Activated CD4-positive, alpha-beta T cell treated with anti-CD3 and anti-CD28 coated beads, Interleukin-2, amount 10 ng/mL, durations not matched to agents 24 days and 14 days (primary cell): ENCODE results near the gene WDR72. TPM values are rescaled to one million over a fixed set of nuclear protein-coding genes. Genes with fewer than 3 reads are reported as not detected.
"Not testable (repeated sequence)": the region's sequence is repeated elsewhere in the genome, so short reads cannot be mapped to it uniquely, and the experiment has no call there.

Experiments
- DNase-seq: peaks from one replicate; pipeline ENCODE4 v3.0.0; 2022
- H3K27ac Mint-ChIP-seq: one replicate; pipeline ENCODE4 v1.8.0; 2022; ENCODE audit warnings: mild to moderate bottlenecking, mixed read lengths
- H3K27me3 Mint-ChIP-seq: one replicate; pipeline ENCODE4 v1.8.0; 2022; ENCODE audit warnings: mixed read lengths
- H3K36me3 Mint-ChIP-seq: one replicate; pipeline ENCODE4 v1.8.0; 2022; ENCODE audit warnings: low read depth, mild to moderate bottlenecking, mixed read lengths
- H3K4me1 Mint-ChIP-seq: one replicate; pipeline ENCODE4 v1.8.0; 2021; ENCODE audit warnings: mixed read lengths
- H3K4me3 Mint-ChIP-seq: one replicate; pipeline ENCODE4 v1.8.0; 2022; ENCODE audit warnings: mild to moderate bottlenecking, moderate library complexity, mixed read lengths
- H3K9me3 Mint-ChIP-seq: one replicate; pipeline ENCODE4 v1.8.0; 2021; ENCODE audit warnings: mixed read lengths
- intact Hi-C: fragments of 100-400 bp; cut with micrococcal nuclease; formaldehyde crosslinking; loops from one replicate; pipeline ENCODE4 v1.15.1; 2023
- total RNA-seq: library from RNA; stranded (reverse); gene quantifications from 2 replicates; pipeline ENCODE4 v1.2.3, GENCODE V29; 2022

The WDR72 gene
- not detected in 2 replicates for total RNA-seq

DNA sequence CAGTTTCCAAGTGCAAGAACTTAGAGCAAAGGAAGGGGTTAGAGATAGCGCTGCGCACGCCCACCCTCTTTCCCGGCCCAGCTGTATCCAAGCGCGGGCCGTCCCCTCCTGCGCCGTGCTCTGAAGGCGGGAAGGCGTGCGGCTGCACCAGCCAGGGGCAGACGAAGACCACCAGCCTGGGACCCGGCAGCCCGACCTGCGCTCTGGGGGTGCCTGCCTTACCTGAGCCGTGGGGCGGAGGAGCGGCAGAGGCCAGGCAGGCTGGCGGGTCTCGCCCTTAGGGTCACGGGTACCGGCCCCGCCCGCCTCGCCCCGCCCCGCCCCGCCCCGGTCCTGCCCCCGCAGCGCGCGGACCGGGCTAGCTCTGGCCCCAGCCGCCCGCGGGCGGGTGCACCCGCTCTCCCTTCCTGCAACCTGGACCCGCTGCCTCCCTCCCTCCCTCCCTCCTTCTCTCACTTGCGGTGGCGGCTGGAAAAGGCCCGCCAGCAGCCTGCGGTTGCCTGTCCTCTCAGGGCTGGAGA is at the start of gene WDR72:
Gene WDR72, minus strand, starts transcription at position 253 of the 521 bp plus-strand sequence. CDS start 26,514 bp downstream, outside the sequence.
- no peak for DNase-seq
- Mint-ChIP-seq H3K4me3 (no peak within 1 kb of the TSS), H3K27ac (no peak within 1 kb of the TSS), H3K9me3 (no peaks in the 10 kb centered on the region), H3K27me3 (peaks cover 15% of the 10 kb centered on the region), H3K36me3 (no peaks in the 10 kb centered on the region), H3K4me1 (no peaks in the 10 kb centered on the region)
- intact Hi-C loops: no loop called here

DNA sequence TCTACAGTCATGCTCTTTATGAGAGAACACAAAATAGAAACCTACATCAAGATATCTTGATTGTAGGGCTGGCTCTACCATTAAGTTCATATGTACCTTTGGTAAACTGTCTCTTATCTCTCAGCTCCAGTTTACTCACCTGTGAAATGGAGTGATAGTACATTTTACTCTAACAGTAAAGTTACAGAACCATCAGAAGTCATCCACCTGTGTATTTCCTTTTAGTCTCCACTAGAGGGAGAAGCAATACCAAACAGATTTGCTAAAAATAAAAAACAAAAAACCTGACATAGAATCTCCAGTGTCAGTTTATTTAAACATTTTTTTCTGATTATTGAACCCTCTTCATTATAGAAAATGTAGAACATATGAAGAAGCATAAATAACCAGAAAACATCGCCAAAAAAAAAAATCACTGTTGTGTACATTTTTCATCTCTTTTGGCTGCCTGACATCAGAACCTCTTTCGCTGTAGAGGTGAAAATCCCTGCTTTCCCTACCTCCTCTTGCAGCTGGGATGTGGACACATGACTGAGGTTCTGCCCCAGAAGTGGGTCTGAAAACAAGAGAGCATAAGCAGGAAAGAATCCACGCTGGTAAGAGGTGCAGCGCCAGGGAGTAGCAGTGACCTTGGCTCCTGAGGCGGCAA is 48.7 kb upstream of the WDR72 start:
- no peak overlapping the region for H3K27ac Mint-ChIP-seq
- intact Hi-C loops: no loop called here

DNA sequence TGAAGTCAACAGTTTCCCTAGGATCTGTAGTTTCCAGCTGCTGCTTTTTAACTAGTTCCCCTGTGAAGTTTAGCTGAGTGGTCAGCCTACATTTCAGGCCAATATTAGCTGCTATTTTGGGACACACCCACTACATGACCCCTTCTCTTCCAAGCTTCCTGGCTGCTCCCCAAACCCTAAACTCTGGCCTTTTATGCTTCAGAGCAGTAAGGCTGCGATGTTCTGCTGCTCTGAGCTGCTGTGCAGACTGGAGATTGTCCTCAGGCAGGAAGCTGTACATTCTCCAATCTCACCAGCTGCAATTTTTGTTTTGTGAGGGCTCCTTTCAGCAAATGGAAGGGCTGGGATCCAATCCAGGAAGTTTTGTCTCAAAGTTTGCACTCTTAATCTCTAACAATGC is 48.0 kb upstream of the WDR72 start:
- intact Hi-C loops: no loop called here
- no peak for DNase-seq
- Mint-ChIP-seq H3K36me3 (no peaks in the 10 kb centered on the region), H3K4me1 (no peaks in the 10 kb centered on the region), H3K27ac (no peak overlapping the region), H3K27me3 (no peaks in the 10 kb centered on the region), H3K4me3 (no peak overlapping the region), H3K9me3 (no peaks in the 10 kb centered on the region)

More for the DNA sequence above, 48.7 kb upstream of the WDR72 start:
- no peaks in the 10 kb centered on the region for H3K9me3 Mint-ChIP-seq
- H3K27me3 Mint-ChIP-seq: no peaks in the 10 kb centered on the region
- DNase-seq: no peak
- H3K4me1 Mint-ChIP-seq: no peaks in the 10 kb centered on the region
- H3K36me3 Mint-ChIP-seq: no peaks in the 10 kb centered on the region
- H3K4me3 Mint-ChIP-seq: no peak overlapping the region

DNA sequence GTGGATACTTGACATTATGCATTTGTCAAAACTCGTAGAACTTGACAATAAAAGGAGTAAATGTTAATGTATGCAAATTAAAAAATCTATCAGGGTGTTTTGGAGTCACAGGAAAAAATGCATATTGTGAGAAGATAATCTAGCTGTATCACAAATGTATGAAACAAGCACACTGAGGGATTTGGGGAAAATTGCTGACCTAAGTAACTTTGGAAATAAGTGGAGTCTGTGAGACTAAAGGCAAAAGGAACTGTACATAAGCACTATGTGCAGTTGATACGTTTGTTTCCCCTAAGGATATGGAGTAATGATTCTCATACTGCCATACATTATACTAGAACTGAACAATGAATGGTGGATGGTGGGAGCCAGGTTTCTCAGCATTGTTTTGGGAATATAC is 43.2 kb upstream of the WDR72 start:
- DNase-seq: no peak
- no peak overlapping the region for H3K27ac Mint-ChIP-seq
- H3K36me3 Mint-ChIP-seq: no peaks in the 10 kb centered on the region
- intact Hi-C loops: no loop called here
- no peaks in the 10 kb centered on the region for H3K4me1 Mint-ChIP-seq
- H3K4me3 Mint-ChIP-seq: no peak overlapping the region
- H3K27me3 Mint-ChIP-seq: no peaks in the 10 kb centered on the region
- H3K9me3 Mint-ChIP-seq: no peaks in the 10 kb centered on the region

DNA sequence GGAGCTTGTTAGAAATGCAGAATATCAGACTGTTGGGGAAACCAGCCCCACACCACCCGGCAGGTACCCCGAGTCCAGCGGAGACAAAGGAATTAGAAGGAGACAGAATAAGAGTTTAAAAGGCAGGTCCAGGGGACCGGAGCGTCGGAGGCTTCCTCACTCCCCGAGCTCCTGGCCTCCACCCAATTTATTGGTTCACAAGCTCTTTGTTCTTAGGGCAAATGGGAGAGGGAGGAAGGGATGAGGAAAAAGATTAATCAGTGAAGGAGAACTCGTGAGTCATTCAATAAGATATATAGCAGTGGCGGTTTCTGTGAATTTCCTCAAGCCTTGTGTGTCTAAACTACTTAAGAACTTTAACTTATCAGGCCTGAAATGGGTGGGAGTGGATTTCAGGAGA is 32.1 kb upstream of the WDR72 start:
- H3K27ac Mint-ChIP-seq: no peak overlapping the region
- H3K27me3 Mint-ChIP-seq: no peaks in the 10 kb centered on the region
- H3K36me3 Mint-ChIP-seq: no peaks in the 10 kb centered on the region
- no peaks in the 10 kb centered on the region for H3K9me3 Mint-ChIP-seq
- no peak overlapping the region for H3K4me3 Mint-ChIP-seq
- no peak for DNase-seq
- H3K4me1 Mint-ChIP-seq: no peaks in the 10 kb centered on the region
- intact Hi-C loops: no loop called here

DNA sequence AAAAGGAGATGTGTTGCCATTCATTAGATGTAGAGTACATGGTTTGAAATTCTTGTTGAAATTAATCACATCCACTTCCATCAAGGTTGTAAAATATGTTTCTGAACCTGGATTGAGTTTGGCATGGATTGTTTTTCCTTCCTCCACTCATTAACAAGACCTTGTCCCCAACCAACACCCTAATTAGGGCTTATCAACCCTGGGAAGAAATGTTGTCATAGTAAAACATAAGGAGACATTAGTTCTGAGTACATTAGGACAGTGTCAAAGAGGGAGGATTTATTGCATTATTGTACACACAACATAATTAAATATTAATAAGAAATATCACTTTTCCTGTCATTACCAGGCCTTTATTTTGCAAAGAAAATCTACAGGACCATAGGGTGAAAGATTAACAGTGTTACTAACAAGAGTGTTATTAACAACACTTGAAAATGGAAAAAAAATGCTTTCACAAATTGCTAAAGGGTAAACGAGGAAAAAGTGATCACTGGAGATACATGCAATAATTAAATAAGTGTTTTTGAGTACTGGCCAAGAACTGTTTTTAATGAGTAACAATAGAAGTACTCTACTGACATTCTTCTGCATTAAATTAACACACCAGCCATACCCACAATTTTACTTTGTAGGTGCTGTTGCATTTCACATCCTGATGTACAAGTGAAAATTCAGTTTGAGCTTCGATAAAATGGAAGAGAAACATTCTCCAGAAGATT is 30.4 kb upstream of the WDR72 start:
- H3K9me3 Mint-ChIP-seq: peaks cover 4% of the 10 kb centered on the region
- intact Hi-C loops: no loop called here
- no peak for DNase-seq
- H3K27ac Mint-ChIP-seq: no peak overlapping the region
- H3K4me1 Mint-ChIP-seq: no peaks in the 10 kb centered on the region
- no peaks in the 10 kb centered on the region for H3K27me3 Mint-ChIP-seq
- H3K36me3 Mint-ChIP-seq: no peaks in the 10 kb centered on the region
- no peak overlapping the region for H3K4me3 Mint-ChIP-seq

DNA sequence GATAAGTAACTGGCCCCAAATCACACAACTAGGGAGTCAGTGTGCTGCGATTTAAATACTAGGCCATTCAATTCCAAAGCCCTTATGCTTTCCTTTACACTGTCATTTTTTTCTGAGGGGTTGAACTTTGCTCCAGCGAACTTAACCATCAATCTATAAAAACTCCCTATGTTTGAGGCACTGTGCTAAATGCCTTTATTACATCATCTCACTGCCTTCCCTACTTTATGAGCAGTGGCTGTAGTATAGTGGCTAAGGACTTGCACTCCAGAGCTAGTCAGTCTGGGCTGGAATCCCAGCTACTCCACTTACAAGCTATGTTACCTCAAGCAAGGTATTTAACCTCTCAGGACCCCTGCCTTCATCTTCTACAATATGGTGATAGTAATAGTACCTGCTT is 26.9 kb upstream of the WDR72 start:
- Mint-ChIP-seq H3K27ac (no peak overlapping the region), H3K9me3 (peaks cover 4% of the 10 kb centered on the region), H3K4me3 (no peak overlapping the region), H3K27me3 (no peaks in the 10 kb centered on the region), H3K4me1 (no peaks in the 10 kb centered on the region), H3K36me3 (no peaks in the 10 kb centered on the region)
- intact Hi-C loops: no loop called here
- no peak for DNase-seq

DNA sequence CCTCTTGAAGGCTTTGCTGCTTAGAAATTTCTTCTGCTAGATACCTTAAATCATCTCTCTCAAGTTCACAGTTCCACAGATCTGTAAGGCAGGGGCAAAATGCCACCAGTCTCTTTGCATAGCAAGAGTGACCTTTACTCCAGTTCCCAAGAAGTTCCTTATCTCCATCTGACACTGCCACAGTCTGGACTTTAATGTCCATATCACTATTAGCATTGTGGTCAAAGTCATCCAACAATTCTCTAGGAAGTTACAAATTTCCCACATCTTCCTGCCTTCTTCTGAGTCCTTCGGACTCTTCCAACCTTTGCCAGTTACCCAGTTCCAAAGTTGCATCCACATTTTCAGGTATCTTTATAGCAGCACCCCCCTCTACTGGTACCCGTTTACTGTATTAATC is 25.8 kb upstream of the WDR72 start:
- H3K27ac Mint-ChIP-seq, H3K4me1 Mint-ChIP-seq, H3K4me3 Mint-ChIP-seq, H3K9me3 Mint-ChIP-seq, H3K36me3 Mint-ChIP-seq, DNase-seq, H3K27me3 Mint-ChIP-seq, intact Hi-C loops: not testable (repeated sequence)

DNA sequence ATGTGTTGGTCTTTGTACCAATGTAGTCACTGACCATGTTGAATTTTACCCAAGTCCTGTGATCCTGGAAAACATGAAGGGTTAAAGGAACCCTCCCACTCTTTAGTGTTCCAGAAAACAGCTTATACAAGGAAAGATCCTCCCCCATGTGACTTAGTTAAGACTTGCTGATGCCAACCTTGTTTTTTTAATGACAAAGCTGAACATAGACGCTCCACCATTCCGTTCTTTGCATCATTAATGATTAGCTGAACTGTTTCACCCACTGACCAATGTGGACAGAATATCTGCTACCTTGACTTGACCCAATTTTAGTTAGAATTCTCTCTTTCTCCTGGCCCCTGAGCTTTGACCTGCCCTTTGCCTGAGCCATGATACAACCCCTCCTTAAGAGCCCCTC is 3.5 kb upstream of the WDR72 start:
- Mint-ChIP-seq H3K27ac (no peak overlapping the region), H3K36me3 (no peaks in the 10 kb centered on the region), H3K4me1 (no peaks in the 10 kb centered on the region), H3K27me3 (peaks cover 12% of the 10 kb centered on the region), H3K4me3 (no peak overlapping the region), H3K9me3 (no peaks in the 10 kb centered on the region)
- DNase-seq: no peak
- intact Hi-C loops: no loop called here

DNA sequence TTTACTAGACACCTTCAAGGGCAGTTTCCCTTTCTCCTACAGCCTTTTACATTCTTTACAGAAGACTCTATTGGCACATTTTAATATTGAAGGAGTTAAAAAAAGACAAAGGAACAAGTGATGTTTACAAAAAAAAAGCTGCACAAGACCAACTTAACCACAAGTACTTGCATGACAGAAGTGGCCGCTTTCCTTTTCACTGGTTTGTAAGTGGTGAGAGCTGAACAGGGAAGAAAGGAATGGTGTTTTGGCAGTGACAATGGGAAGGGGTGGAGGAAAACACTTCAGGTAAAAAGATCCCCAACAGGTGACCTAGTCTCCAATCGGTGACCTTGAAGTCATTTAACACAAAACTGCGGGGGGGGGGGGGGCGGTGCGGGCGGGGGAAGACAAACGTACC is 1.1 kb downstream of the WDR72 start:
- Mint-ChIP-seq H3K36me3 (no peaks in the 10 kb centered on the region), H3K4me3 (no peak overlapping the region), H3K27me3 (peaks cover 15% of the 10 kb centered on the region), H3K27ac (no peak overlapping the region), H3K9me3 (no peaks in the 10 kb centered on the region), H3K4me1 (no peaks in the 10 kb centered on the region)
- no peak for DNase-seq
- intact Hi-C loops: no loop called here

DNA sequence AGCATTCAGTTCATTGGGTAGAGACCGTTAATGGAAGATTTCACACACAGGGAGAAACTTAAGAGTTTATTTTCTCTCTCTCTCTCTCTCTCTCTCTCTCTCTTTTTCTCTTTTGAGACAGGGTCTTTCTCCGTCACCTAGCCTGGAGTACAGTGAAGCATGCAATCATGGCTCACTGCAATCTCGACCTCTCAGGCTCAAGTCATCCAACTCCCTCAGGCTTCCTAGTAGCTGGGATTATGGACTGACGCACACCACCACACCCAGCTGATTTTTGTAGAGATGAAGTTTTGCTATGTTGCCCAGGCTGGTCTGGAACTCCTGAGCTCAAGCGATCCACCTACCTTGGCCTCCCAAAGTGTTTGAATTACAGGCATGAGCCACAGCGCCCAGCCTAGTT is 1.6 kb downstream of the WDR72 start:
- no peaks in the 10 kb centered on the region for H3K36me3 Mint-ChIP-seq
- no peak overlapping the region for H3K4me3 Mint-ChIP-seq
- intact Hi-C loops: no loop called here
- no peaks in the 10 kb centered on the region for H3K4me1 Mint-ChIP-seq
- peaks cover 15% of the 10 kb centered on the region for H3K27me3 Mint-ChIP-seq
- DNase-seq: no peak
- no peak overlapping the region for H3K27ac Mint-ChIP-seq
- no peaks in the 10 kb centered on the region for H3K9me3 Mint-ChIP-seq

DNA sequence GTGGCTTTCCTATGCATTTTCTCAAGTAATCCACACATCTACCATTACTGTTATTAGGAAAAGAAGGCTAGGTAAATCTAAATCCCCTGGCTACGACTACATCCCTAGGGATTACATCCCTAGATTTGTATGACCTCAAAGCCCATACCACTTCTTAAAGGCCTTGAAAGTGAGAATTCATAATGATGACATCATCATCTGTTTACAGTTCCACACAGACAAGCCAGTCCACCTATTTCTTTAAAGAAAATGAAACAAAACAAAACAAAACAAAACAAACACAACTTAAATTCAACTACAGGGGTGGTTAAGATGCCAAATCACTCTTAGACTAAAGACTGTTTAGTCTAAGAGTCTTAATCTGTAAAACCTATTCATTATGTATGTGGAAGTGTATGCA is 5.7 kb downstream of the WDR72 start:
- Mint-ChIP-seq H3K9me3 (no peaks in the 10 kb centered on the region), H3K4me1 (no peaks in the 10 kb centered on the region), H3K36me3 (no peaks in the 10 kb centered on the region), H3K27me3 (peaks cover 6% of the 10 kb centered on the region), H3K27ac (no peak overlapping the region), H3K4me3 (no peak overlapping the region)
- intact Hi-C loops: no loop called here
- no peak for DNase-seq

DNA sequence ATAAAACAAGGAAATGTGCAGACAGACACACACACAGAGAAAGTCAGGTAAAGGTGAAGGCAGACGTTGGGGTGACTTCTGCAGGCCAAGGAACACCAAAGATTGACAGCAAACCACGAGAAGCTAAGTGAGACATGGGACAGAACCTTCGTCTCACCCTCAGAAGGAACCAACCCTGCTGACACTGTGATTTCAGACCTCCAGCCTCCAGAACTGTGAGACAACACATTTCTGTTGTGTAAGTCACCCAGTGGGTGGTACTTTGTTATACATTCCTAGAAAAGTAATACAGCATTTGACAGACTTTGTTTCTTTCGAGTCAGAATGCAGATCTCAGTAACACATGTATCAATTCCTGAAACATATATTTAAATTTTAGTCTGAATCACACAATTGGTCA is 7.1 kb downstream of the WDR72 start:
- intact Hi-C loops: no loop called here
- no peak for DNase-seq
- Mint-ChIP-seq H3K4me1 (no peaks in the 10 kb centered on the region), H3K36me3 (no peaks in the 10 kb centered on the region), H3K27me3 (no peaks in the 10 kb centered on the region), H3K27ac (no peak overlapping the region), H3K9me3 (no peaks in the 10 kb centered on the region), H3K4me3 (no peak overlapping the region)

DNA sequence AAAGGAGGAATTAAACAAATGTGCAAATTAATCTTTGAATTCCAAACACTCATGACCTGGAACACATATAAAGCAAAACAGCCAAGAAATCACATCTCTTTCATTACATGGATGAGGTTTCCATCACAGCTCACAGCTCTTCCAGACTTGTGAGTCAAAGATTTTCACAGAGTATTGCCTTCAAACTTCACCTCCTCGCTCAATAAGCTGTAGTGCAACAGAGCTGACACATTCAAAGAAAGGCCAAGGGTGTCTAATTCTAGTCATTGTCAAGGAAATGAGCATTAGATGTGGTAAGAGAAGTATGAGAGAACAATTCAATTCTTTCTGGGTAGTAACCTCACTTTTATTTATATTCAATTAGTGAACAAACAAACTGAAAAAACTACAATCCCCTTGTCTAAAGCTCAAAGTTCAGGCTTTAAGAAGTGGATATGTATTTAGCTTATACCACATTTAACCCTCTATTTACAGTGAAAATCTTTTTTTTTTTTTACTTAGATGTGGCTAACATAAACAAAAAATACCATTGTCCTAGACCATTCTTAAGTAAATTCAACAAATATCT is 11.9 kb downstream of the WDR72 start:
- Mint-ChIP-seq H3K27ac (no peak overlapping the region), H3K4me3 (no peak overlapping the region), H3K27me3 (no peaks in the 10 kb centered on the region), H3K9me3 (no peaks in the 10 kb centered on the region), H3K4me1 (no peaks in the 10 kb centered on the region), H3K36me3 (no peaks in the 10 kb centered on the region)
- intact Hi-C loops: no loop called here
- DNase-seq: no peak
